Nucleus accumbens (tissue), 56 donors: ENCODE results near the gene RAB36.

Source experiments
- DNase-seq, 56 donors: peaks; one replicate each; lab custom pipeline; 2025; lab: John Stamatoyannopoulos, UW

Gene RAB36

GRCh38 chr22:23119494-23120414 lies 25.5 kb upstream of the RAB36 start:
- DNase-seq, result peak in 7 of 56 donors; percentile 21 to 54 (median 28)

GRCh38 chr22:23120415-23120899 lies 24.8 kb upstream of the RAB36 start:
- DNase-seq, result no peak

- no peak for DNase-seq
These were observed 24.3 kb upstream of the RAB36 start for GRCh38 chr22:23121000-23121421.

- DNase-seq, result peak in 14 of 56 donors; percentile 14 to 66 (median 32)
These were observed 23.9 kb upstream of the RAB36 start for GRCh38 chr22:23121424-23121823.

- peak in 26 of 56 donors; percentile 12 to 75 (median 39) for DNase-seq
These were observed 22.9 kb upstream of the RAB36 start for GRCh38 chr22:23122216-23122957.

- no peak for DNase-seq
These were observed 22.1 kb upstream of the RAB36 start for GRCh38 chr22:23122992-23123803.

- no peak for DNase-seq
These were observed 21.4 kb upstream of the RAB36 start for GRCh38 chr22:23123804-23124254.

GRCh38 chr22:23124611-23125511 lies 20.4 kb upstream of the RAB36 start:
- DNase-seq, result no peak

- no peak for DNase-seq
These were observed 19.7 kb upstream of the RAB36 start for GRCh38 chr22:23125512-23126103.

- no peak for DNase-seq
These were observed 18.9 kb upstream of the RAB36 start for GRCh38 chr22:23126165-23127054.

GRCh38 chr22:23127055-23127756 lies 18.1 kb upstream of the RAB36 start:
- DNase-seq, result no peak

- no peak for DNase-seq
These were observed 17.5 kb upstream of the RAB36 start for GRCh38 chr22:23127788-23128187.

GRCh38 chr22:23128269-23129108 lies 16.8 kb upstream of the RAB36 start:
- DNase-seq, result peak in 53 of 56 donors; percentile 40 to 91 (median 78)

GRCh38 chr22:23129149-23129548 lies 16.1 kb upstream of the RAB36 start:
- no peak for DNase-seq

GRCh38 chr22:23130697-23131096 lies 14.6 kb upstream of the RAB36 start:
- no peak for DNase-seq

GRCh38 chr22:23131931-23132330 lies 13.3 kb upstream of the RAB36 start:
- DNase-seq, result no peak
